NT2/D1 (cell line): ENCODE measurements around the gene DMBX1.

ENCODE experiments used
- SUZ12 ChIP-seq: IDR thresholded peaks from 2 replicates; pipeline ENCODE4 v1.6.1; 2011; ENCODE audit not compliant: insufficient read length, insufficient read depth; ENCODE audit errors: extremely low read depth
- YY1 ChIP-seq: IDR thresholded peaks from 2 replicates; pipeline ENCODE4 v1.6.1; 2011; ENCODE audit not compliant: insufficient read length, insufficient read depth
- ZNF274 ChIP-seq: IDR thresholded peaks from 2 replicates; pipeline ENCODE4 v1.6.1; 2011; ENCODE audit warnings: mild to moderate bottlenecking, low read depth, low read length

GRCh38 chr1:46492871-46493270 is 3.2 kb downstream of the DMBX1 start:
- TF ChIP-seq SUZ12 = no peak
- no peak for TF ChIP-seq ZNF274
- TF ChIP-seq YY1 = no peak
